ENCODE results near the gene SH2B3. TPM values are rescaled to one million over a fixed set of nuclear protein-coding genes. Genes with fewer than 3 reads are reported as not detected.

Gene SH2B3
- total RNA-seq, 1 experiment from 2014 or later = 39.6 TPM

DNA sequence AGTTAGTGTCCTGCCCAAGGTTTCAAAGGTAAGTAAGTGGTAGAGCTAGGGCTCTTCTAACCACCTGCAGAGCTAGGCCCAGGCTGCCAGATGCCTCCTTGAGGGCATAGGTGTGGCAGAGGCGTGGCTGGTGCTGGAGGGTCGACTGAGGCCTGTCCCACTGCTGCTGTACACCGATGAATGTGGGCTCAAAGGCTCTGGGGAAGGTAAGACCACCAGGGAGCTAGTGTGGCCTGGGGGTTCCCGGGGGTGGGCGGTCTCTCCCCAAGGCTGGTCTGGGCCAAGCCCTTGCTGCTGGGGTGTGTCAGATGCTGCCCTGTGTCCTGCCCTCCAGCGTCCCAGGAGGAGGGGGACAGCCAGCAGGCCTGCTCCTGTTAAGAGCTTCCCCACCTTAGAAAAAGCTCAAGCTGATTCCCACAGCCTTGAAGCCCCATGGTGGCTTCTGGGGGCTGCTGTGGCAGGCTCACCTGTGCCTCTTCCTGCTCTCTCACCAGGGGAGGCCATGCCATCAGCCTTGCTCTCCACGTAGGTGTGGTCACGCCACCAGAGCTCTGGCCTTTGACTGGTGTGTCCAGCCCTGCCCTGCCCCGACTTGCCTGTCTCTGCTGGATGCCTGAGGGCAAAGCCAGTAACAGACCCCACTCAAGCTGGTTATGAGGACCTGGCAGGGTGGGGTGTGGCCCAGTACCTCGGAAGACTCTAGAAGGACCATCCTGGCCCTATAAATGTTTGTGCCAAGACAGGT, 36.8 kb downstream of the SH2B3 start:
- DNase-seq (ENCODE audit: low read depth, low spot score) (no peak), ATAC-seq (no peak)
- no peaks in the 10 kb centered on the region for H3K27me3 ChIP-seq (ENCODE audit: control insufficient read depth, insufficient read depth, low read length)
- no peaks in the 10 kb centered on the region for H3K36me3 ChIP-seq (ENCODE audit: control insufficient read depth, insufficient read depth, low read length)
- ChIA-PET CTCF (interaction anchor here (0.8 kb wide), 1 partner anchor 9 kb away, joined by 7 read pairs; no protein-coding TSS in a partner anchor), POLR2A (interaction anchor here (0.5 kb wide), 1 partner anchor 45 kb away, joined by 8 read pairs; no protein-coding TSS in a partner anchor)
- no TSS peak for BruUV-seq (replicated peaks)
- TF ChIP-seq, protein P1, sequence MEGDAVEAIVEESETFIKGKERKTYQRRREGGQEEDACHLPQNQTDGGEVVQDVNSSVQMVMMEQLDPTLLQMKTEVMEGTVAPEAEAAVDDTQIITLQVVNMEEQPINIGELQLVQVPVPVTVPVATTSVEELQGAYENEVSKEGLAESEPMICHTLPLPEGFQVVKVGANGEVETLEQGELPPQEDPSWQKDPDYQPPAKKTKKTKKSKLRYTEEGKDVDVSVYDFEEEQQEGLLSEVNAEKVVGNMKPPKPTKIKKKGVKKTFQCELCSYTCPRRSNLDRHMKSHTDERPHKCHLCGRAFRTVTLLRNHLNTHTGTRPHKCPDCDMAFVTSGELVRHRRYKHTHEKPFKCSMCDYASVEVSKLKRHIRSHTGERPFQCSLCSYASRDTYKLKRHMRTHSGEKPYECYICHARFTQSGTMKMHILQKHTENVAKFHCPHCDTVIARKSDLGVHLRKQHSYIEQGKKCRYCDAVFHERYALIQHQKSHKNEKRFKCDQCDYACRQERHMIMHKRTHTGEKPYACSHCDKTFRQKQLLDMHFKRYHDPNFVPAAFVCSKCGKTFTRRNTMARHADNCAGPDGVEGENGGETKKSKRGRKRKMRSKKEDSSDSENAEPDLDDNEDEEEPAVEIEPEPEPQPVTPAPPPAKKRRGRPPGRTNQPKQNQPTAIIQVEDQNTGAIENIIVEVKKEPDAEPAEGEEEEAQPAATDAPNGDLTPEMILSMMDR (IDR thresholded peaks at IDR 0.05) = no peak
- TF ChIP-seq SIN3A (IDR thresholded peaks at IDR 0.05; ENCODE audit: borderline replicate concordance, insufficient read depth, low read depth, low read length) (no peak), TCF7L2 (IDR thresholded peaks at IDR 0.05; ENCODE audit: low read depth, low read length) (no peak), POLR2AphosphoS5 (IDR thresholded peaks at IDR 0.05; ENCODE audit: low read depth, low read length) (no peak)
- TF ChIP-seq, protein P2, sequence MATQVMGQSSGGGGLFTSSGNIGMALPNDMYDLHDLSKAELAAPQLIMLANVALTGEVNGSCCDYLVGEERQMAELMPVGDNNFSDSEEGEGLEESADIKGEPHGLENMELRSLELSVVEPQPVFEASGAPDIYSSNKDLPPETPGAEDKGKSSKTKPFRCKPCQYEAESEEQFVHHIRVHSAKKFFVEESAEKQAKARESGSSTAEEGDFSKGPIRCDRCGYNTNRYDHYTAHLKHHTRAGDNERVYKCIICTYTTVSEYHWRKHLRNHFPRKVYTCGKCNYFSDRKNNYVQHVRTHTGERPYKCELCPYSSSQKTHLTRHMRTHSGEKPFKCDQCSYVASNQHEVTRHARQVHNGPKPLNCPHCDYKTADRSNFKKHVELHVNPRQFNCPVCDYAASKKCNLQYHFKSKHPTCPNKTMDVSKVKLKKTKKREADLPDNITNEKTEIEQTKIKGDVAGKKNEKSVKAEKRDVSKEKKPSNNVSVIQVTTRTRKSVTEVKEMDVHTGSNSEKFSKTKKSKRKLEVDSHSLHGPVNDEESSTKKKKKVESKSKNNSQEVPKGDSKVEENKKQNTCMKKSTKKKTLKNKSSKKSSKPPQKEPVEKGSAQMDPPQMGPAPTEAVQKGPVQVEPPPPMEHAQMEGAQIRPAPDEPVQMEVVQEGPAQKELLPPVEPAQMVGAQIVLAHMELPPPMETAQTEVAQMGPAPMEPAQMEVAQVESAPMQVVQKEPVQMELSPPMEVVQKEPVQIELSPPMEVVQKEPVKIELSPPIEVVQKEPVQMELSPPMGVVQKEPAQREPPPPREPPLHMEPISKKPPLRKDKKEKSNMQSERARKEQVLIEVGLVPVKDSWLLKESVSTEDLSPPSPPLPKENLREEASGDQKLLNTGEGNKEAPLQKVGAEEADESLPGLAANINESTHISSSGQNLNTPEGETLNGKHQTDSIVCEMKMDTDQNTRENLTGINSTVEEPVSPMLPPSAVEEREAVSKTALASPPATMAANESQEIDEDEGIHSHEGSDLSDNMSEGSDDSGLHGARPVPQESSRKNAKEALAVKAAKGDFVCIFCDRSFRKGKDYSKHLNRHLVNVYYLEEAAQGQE (IDR thresholded peaks at IDR 0.05; ENCODE audit: insufficient read depth in 1 of 2, low read depth in 2 of 2, low read length in 1 of 2) = no peak
- no peak overlapping the region for H3K4me3 ChIP-seq (ENCODE audit: low read depth in 2 of 2, low read length in 2 of 2)
- no peaks in the 10 kb centered on the region for H3K9me3 ChIP-seq (ENCODE audit: control insufficient read depth, insufficient read depth, low read depth, low read length)
- intact Hi-C loops (cut with micrococcal nuclease; ENCODE audit: unreplicated experiment) = no loop called here
- peaks cover 70% of the 10 kb centered on the region for H3K4me1 ChIP-seq (ENCODE audit: control insufficient read depth, insufficient read depth, low read length)
- in situ Hi-C loops (cut with HindIII; ENCODE audit: low pct_unique_long_range_greater_than_20kb, low sequenced_read_pairs) = no loop called here
- peak overlapping the region; percentile 60; the same call in 1 of the 2 replicates for H3K27ac ChIP-seq (ENCODE audit: low read length)

DNA sequence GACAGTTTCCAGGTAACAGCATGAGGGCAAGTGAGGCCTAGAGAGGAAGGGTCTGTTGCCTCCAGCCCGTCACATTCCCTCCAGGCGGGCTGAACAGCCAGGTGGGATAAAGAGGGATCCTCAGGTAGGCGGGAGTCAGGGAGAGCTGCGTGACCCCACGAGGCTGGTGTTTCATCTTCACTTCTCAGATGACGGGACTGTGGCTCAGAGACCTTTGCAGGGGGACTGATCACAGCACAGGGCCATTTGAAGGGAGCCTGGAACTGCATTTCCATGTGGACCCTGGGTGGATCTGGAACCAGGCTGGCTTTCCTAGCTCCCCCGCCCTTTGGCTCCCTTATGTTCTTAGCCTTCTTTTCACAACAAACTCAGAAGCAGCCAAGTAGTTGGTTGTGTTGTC, 37.4 kb downstream of the SH2B3 start:
- ChIA-PET POLR2A (interaction anchor here (0.8 kb wide), 1 partner anchor 9 kb away, joined by 13 read pairs; no protein-coding TSS in a partner anchor), CTCF (no interaction called here)
- no peak for ATAC-seq
- BruUV-seq (replicated peaks) = no TSS peak
- intact Hi-C loops (cut with micrococcal nuclease; ENCODE audit: unreplicated experiment) (no loop called here), in situ Hi-C loops (cut with HindIII; ENCODE audit: low pct_unique_long_range_greater_than_20kb, low sequenced_read_pairs) (no loop called here)
- peaks cover 64% of the 10 kb centered on the region for H3K4me1 ChIP-seq (ENCODE audit: control insufficient read depth, insufficient read depth, low read length)
- peak overlapping the region; percentile 60 for H3K27ac ChIP-seq (ENCODE audit: low read length)
- no peaks in the 10 kb centered on the region for H3K27me3 ChIP-seq (ENCODE audit: control insufficient read depth, insufficient read depth, low read length)
- H3K9me3 ChIP-seq (ENCODE audit: control insufficient read depth, insufficient read depth, low read depth, low read length) = no peaks in the 10 kb centered on the region
- H3K36me3 ChIP-seq (ENCODE audit: control insufficient read depth, insufficient read depth, low read length) = no peaks in the 10 kb centered on the region
- H3K4me3 ChIP-seq (ENCODE audit: low read depth in 2 of 2, low read length in 2 of 2) = no peak overlapping the region
- TF ChIP-seq, protein P2 (IDR thresholded peaks at IDR 0.05; ENCODE audit: insufficient read depth in 1 of 2, low read depth in 2 of 2, low read length in 1 of 2) = no peak
- no peak for TF ChIP-seq POLR2AphosphoS5 (IDR thresholded peaks at IDR 0.05; ENCODE audit: low read depth, low read length)
- no peak for TF ChIP-seq TCF7L2 (IDR thresholded peaks at IDR 0.05; ENCODE audit: low read depth, low read length)
- no peak for DNase-seq (ENCODE audit: low read depth, low spot score)

All from Panc1 (cell line).